LNCaP clone FGC (cell line): ENCODE results near the gene LSM11.

Experiments used
- DNase-seq: peaks from one replicate; pipeline ENCODE4 v3.0.0-alpha.2; 2011; ENCODE audit warnings: low read depth
- H3K4me3 ChIP-seq: 2 replicates; pipeline ENCODE4 v1.5.1; 2011; ENCODE audit warnings: mild to moderate bottlenecking, low read depth, low read length, control low read depth
- CTCF ChIP-seq: IDR thresholded peaks from 2 replicates; pipeline ENCODE4 v1.5.1; 2012; ENCODE audit warnings: mild to moderate bottlenecking; ENCODE audit not compliant: control insufficient read depth, insufficient read depth; ENCODE audit errors: extremely low read depth

The LSM11 gene

GRCh38 chr5:157778121-157778805 is 34.8 kb downstream of the LSM11 start:
- no peak for DNase-seq
- no peak overlapping the region for H3K4me3 ChIP-seq
- TF ChIP-seq CTCF, result no peak

- DNase-seq, result no peak
- TF ChIP-seq CTCF, result no peak
Measured at GRCh38 chr5:157779221-157779620, 35.7 kb downstream of the LSM11 start.

GRCh38 chr5:157785801-157786200 is 42.3 kb downstream of the LSM11 start:
- no peak for DNase-seq
- no peak overlapping the region for H3K4me3 ChIP-seq
- TF ChIP-seq CTCF, result no peak

More at GRCh38 chr5:157779221-157779620, 35.7 kb downstream of the LSM11 start:
- H3K4me3 ChIP-seq, result no peak overlapping the region

GRCh38 chr5:157793301-157793700 is 49.8 kb downstream of the LSM11 start:
- no peak for DNase-seq
- no peak overlapping the region for H3K4me3 ChIP-seq
- TF ChIP-seq CTCF, result no peak

- DNase-seq, result no peak
Measured at GRCh38 chr5:157799578-157799977, 56.1 kb downstream of the LSM11 start.

GRCh38 chr5:157800137-157800536 is 56.6 kb downstream of the LSM11 start:
- no peak for TF ChIP-seq CTCF
- no peak for DNase-seq
- no peak overlapping the region for H3K4me3 ChIP-seq

More at GRCh38 chr5:157799578-157799977, 56.1 kb downstream of the LSM11 start:
- H3K4me3 ChIP-seq, result no peak overlapping the region
- no peak for TF ChIP-seq CTCF

GRCh38 chr5:157802736-157803135 is 59.2 kb downstream of the LSM11 start:
- no peak for TF ChIP-seq CTCF
- no peak overlapping the region for H3K4me3 ChIP-seq
- DNase-seq, result no peak
